ENCODE measurements around the gene GIPC2.

GIPC2 gene

GRCh38 chr1:78070758-78071157 lies 25.0 kb downstream of the GIPC2 start:
- Histone ChIP-seq H3K4me1 (ENCODE audit: insufficient read depth, poor library complexity, severe bottlenecking) (peaks cover 26% of the 10 kb centered on the region), H3K27me3 (ENCODE audit: insufficient read depth, poor library complexity, severe bottlenecking) (no peaks in the 10 kb centered on the region), H3K4me3 (ENCODE audit: severe bottlenecking) (no peak overlapping the region), H3K27ac (ENCODE audit: poor library complexity, severe bottlenecking) (peak overlapping the region; percentile 56), H3K36me3 (ENCODE audit: low read depth) (no peaks in the 10 kb centered on the region), H3K9me3 (ENCODE audit: severe bottlenecking) (no peaks in the 10 kb centered on the region)
- TF ChIP-seq CTCF (IDR thresholded peaks at IDR 0.05; ENCODE audit: poor library complexity, severe bottlenecking) = no peak
- ATAC-seq (ENCODE audit: low read depth) (peak; percentile 99), DNase-seq (ENCODE audit: low spot score) (no peak)

DNA sequence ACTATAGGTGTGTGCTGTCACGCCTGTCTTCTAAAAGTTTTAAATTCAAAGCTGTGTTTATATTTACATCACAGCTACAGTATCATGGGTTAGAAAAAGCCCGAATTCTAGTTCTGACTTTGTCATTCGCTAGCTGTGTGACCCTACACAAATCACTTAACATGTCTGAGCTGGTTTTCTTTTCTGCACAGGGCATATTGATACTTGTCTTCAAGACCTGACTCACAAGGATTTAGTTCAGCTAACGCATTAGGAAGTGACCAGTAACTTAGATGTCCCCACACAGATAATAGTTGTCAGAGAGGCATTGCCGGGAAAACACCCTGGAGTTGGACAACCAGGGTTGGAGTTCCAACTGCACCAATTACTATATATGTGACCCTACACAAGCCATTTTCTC lies 25.9 kb downstream of the GIPC2 start:
- DNase-seq (ENCODE audit: low spot score) (no peak), ATAC-seq (ENCODE audit: low read depth) (no peak)
- no peak for TF ChIP-seq CTCF (IDR thresholded peaks at IDR 0.05; ENCODE audit: poor library complexity, severe bottlenecking)
- Histone ChIP-seq H3K27me3 (ENCODE audit: insufficient read depth, poor library complexity, severe bottlenecking) (no peaks in the 10 kb centered on the region), H3K36me3 (ENCODE audit: low read depth) (no peaks in the 10 kb centered on the region), H3K4me3 (ENCODE audit: severe bottlenecking) (no peak overlapping the region), H3K9me3 (ENCODE audit: severe bottlenecking) (no peaks in the 10 kb centered on the region), H3K27ac (ENCODE audit: poor library complexity, severe bottlenecking) (peak overlapping the region; percentile 56), H3K4me1 (ENCODE audit: insufficient read depth, poor library complexity, severe bottlenecking) (peaks cover 26% of the 10 kb centered on the region)

DNA sequence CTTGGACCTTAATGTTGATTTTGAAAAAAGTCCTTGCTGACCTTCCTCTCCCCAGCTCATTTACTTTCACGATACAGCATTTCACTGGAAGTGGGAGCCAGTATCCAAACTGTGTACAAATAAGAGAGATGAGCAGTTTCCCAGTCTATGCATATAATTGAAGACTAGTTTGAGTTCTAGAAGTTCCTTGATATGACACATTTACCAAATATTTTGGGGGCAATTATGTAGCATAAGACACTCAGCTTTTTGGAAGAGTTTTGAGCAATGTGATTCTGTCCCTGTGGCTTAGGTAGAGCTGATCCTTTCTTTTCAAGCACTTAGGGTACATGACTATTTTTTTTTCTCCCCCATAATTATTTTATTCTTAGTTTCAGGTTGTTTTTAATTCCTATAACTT lies 26.4 kb downstream of the GIPC2 start:
- H3K27ac ChIP-seq (ENCODE audit: poor library complexity, severe bottlenecking) = peak overlapping the region; percentile 56
- DNase-seq (ENCODE audit: low spot score) = no peak

GRCh38 chr1:78073441-78073840 lies 27.7 kb downstream of the GIPC2 start:
- Histone ChIP-seq H3K9me3 (ENCODE audit: severe bottlenecking) (no peaks in the 10 kb centered on the region), H3K4me1 (ENCODE audit: insufficient read depth, poor library complexity, severe bottlenecking) (peaks cover 26% of the 10 kb centered on the region), H3K36me3 (ENCODE audit: low read depth) (no peaks in the 10 kb centered on the region), H3K27ac (ENCODE audit: poor library complexity, severe bottlenecking) (no peak overlapping the region), H3K27me3 (ENCODE audit: insufficient read depth, poor library complexity, severe bottlenecking) (no peaks in the 10 kb centered on the region), H3K4me3 (ENCODE audit: severe bottlenecking) (no peak overlapping the region)
- TF ChIP-seq CTCF (IDR thresholded peaks at IDR 0.05; ENCODE audit: poor library complexity, severe bottlenecking) = no peak
- DNase-seq (ENCODE audit: low spot score) = no peak
- no peak for ATAC-seq (ENCODE audit: low read depth)

More for the DNA sequence above, 26.4 kb downstream of the GIPC2 start:
- Histone ChIP-seq H3K4me1 (ENCODE audit: insufficient read depth, poor library complexity, severe bottlenecking) (peaks cover 26% of the 10 kb centered on the region), H3K27me3 (ENCODE audit: insufficient read depth, poor library complexity, severe bottlenecking) (no peaks in the 10 kb centered on the region), H3K9me3 (ENCODE audit: severe bottlenecking) (no peaks in the 10 kb centered on the region), H3K36me3 (ENCODE audit: low read depth) (no peaks in the 10 kb centered on the region), H3K4me3 (ENCODE audit: severe bottlenecking) (no peak overlapping the region)
- no peak for TF ChIP-seq CTCF (IDR thresholded peaks at IDR 0.05; ENCODE audit: poor library complexity, severe bottlenecking)
- ATAC-seq (ENCODE audit: low read depth) = no peak

DNA sequence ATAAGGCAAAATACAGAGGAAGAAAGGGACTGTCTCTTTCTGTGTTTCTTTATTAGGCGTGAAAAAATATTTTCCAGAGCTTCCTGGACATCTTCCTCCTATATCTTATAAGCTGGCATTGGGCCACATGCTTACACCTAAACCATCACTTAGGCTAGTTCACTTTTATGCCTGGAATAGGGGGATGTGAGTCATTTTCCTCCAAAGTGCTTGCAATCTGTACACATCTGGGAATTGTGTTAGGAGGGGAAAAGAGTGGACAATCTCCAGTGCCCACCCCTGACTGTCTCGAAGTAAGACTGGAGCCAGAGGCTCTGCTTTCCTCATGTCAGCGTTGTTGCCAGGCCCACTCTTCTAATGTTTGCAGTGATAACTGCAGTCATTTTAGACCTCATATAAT lies 29.9 kb downstream of the GIPC2 start:
- no peak for TF ChIP-seq CTCF (IDR thresholded peaks at IDR 0.05; ENCODE audit: poor library complexity, severe bottlenecking)

More for the DNA sequence above, 29.9 kb downstream of the GIPC2 start:
- no peaks in the 10 kb centered on the region for H3K9me3 ChIP-seq (ENCODE audit: severe bottlenecking)
- H3K4me1 ChIP-seq (ENCODE audit: insufficient read depth, poor library complexity, severe bottlenecking) = peaks cover 26% of the 10 kb centered on the region
- H3K4me3 ChIP-seq (ENCODE audit: severe bottlenecking) = no peak overlapping the region
- no peaks in the 10 kb centered on the region for H3K27me3 ChIP-seq (ENCODE audit: insufficient read depth, poor library complexity, severe bottlenecking)
- peak; percentile 28; the same call in 1 of the 3 replicates for ATAC-seq (ENCODE audit: low read depth)
- no peak for DNase-seq (ENCODE audit: low spot score)
- peak overlapping the region; percentile 4 for H3K27ac ChIP-seq (ENCODE audit: poor library complexity, severe bottlenecking)
- H3K36me3 ChIP-seq (ENCODE audit: low read depth) = no peaks in the 10 kb centered on the region

Measured in RWPE2 (cell line).